NCI-H345 treated with DMSO at 0.1 percent for 48 hours (cell line): ENCODE results near the gene ZNF382.

ENCODE experiments used
- DNase-seq: peaks from one replicate; lab custom pipeline; 2025; ENCODE audit not compliant: unreplicated experiment; lab: John Stamatoyannopoulos, UW

Gene ZNF382

GRCh38 chr19:36674201-36674600 lies 69.1 kb downstream of the ZNF382 start:
- no peak for DNase-seq

DNA sequence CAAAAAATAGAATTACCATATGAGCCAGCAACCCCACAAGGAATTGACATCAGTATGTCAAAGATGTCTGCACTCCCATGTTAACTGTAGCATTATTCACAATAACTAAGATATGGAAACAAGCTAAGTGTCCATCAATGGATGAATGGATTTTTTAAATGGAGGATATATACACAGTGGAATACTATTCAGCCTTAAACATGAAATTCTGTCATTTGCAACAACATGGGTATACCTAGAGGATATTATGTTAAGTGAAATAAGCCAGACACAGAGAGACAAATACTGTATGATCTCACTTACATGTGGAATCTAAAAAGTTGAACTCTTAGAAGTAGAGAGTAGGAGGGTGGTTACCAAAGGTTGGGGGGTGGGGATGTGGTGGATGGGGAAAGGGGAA lies 74.3 kb downstream of the ZNF382 start:
- no peak for DNase-seq
